BE2C (cell line): ENCODE data around the gene INPP4B.

Experiments used
- DNase-seq: peaks from one replicate; pipeline ENCODE4 v3.0.0-alpha.2; 2020
- H3K27me3 ChIP-seq: fragments of 250-450 bp; sonication (Bioruptor Pico); 2 replicates; pipeline ENCODE4 v1.5.1; 2020; ENCODE audit warnings: mild to moderate bottlenecking
- H3K36me3 ChIP-seq: fragments of 250-450 bp; sonication (Bioruptor Pico); 2 replicates; pipeline ENCODE4 v1.5.1; 2020; ENCODE audit warnings: mild to moderate bottlenecking
- H3K4me1 ChIP-seq: fragments of 250-450 bp; sonication (Bioruptor Pico); 2 replicates; pipeline ENCODE4 v1.5.1; 2020
- H3K4me3 ChIP-seq: 2 replicates; pipeline ENCODE4 v1.5.1; 2011; ENCODE audit warnings: low read depth, low read length
- H3K9me3 ChIP-seq: fragments of 250-450 bp; sonication (Bioruptor Pico); 2 replicates; pipeline ENCODE4 v1.5.1; 2020
- TF ChIP-seq, protein P1 (sequence below): IDR thresholded peaks from 2 replicates; pipeline ENCODE4 v1.5.1; 2012; ENCODE audit warnings: mild to moderate bottlenecking, low read depth, low read length

INPP4B gene

GRCh38 chr4:142706381-142706780, 139.7 kb downstream of the INPP4B start:
- TF ChIP-seq, protein P1, sequence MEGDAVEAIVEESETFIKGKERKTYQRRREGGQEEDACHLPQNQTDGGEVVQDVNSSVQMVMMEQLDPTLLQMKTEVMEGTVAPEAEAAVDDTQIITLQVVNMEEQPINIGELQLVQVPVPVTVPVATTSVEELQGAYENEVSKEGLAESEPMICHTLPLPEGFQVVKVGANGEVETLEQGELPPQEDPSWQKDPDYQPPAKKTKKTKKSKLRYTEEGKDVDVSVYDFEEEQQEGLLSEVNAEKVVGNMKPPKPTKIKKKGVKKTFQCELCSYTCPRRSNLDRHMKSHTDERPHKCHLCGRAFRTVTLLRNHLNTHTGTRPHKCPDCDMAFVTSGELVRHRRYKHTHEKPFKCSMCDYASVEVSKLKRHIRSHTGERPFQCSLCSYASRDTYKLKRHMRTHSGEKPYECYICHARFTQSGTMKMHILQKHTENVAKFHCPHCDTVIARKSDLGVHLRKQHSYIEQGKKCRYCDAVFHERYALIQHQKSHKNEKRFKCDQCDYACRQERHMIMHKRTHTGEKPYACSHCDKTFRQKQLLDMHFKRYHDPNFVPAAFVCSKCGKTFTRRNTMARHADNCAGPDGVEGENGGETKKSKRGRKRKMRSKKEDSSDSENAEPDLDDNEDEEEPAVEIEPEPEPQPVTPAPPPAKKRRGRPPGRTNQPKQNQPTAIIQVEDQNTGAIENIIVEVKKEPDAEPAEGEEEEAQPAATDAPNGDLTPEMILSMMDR: no peak
- no peaks in the 10 kb centered on the region for H3K27me3 ChIP-seq
- H3K4me1 ChIP-seq: no peaks in the 10 kb centered on the region; the same call in 1 of the 2 replicates
- no peaks in the 10 kb centered on the region for H3K9me3 ChIP-seq
- no peak for DNase-seq
- no peak overlapping the region for H3K4me3 ChIP-seq
- no peaks in the 10 kb centered on the region for H3K36me3 ChIP-seq

GRCh38 chr4:142705820-142706219, 140.3 kb downstream of the INPP4B start:
- no peaks in the 10 kb centered on the region for H3K36me3 ChIP-seq
- no peaks in the 10 kb centered on the region; the same call in 1 of the 2 replicates for H3K4me1 ChIP-seq
- H3K9me3 ChIP-seq: no peaks in the 10 kb centered on the region
- no peak overlapping the region for H3K4me3 ChIP-seq
- peak; percentile 9 for DNase-seq
- no peaks in the 10 kb centered on the region for H3K27me3 ChIP-seq
- TF ChIP-seq, protein P1: no peak

DNA sequence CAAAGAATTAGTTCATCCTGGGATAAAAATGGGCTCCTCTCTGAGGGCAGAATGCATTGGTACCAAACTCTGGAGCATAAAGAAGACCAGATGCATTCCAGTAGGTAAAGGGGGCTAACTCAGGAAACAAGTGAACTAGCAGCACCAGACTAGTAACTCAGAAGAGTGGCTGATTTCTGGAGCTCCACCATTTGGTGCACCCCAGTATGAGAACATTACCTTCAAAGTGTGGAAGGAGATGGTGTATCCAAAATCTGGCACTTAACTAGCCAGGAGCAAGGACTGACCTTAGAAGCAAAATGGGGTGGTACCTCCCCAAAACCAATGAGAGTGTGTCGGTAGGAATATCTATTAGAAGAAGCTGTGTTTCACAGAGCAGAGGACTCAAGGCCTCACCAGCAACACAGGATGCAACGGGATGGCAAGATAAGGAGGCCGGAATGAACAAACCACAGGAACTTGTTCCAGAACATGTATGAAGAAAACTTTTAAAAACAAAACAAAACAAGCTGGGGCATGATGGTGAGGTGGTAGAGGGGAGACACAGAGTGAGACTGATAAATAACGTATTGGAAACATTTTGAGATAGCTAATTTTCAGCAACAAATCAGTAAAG, 142.3 kb downstream of the INPP4B start:
- no peak for DNase-seq
- TF ChIP-seq, protein P1: no peak
- H3K4me3 ChIP-seq: no peak overlapping the region
- H3K9me3 ChIP-seq: no peaks in the 10 kb centered on the region
- H3K36me3 ChIP-seq: no peaks in the 10 kb centered on the region
- no peaks in the 10 kb centered on the region for H3K27me3 ChIP-seq
- H3K4me1 ChIP-seq: no peaks in the 10 kb centered on the region; the same call in 1 of the 2 replicates

DNA sequence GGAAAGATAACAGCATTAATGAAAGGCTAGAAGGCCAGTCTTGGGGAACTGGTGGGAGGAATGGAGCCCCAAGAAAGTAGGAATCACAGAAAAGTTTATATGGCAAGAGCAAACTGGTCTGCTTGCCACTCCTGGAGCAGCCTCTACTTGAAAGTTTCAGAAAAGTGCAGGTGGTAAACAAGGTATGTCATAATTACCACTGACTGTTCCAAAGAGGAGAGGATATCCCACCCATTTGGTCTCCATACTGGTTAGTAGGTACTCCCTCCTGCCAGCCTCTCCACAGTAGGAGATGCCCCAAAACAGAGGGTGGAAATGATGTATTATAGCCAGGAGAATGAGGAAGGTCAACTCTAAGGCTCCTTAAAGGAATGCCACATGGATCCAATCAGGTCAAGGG, 145.1 kb downstream of the INPP4B start:
- no peak overlapping the region for H3K4me3 ChIP-seq
- DNase-seq: no peak
- no peaks in the 10 kb centered on the region for H3K27me3 ChIP-seq
- no peaks in the 10 kb centered on the region; the same call in 1 of the 2 replicates for H3K4me1 ChIP-seq
- no peaks in the 10 kb centered on the region for H3K9me3 ChIP-seq
- TF ChIP-seq, protein P1: no peak
- no peaks in the 10 kb centered on the region for H3K36me3 ChIP-seq

DNA sequence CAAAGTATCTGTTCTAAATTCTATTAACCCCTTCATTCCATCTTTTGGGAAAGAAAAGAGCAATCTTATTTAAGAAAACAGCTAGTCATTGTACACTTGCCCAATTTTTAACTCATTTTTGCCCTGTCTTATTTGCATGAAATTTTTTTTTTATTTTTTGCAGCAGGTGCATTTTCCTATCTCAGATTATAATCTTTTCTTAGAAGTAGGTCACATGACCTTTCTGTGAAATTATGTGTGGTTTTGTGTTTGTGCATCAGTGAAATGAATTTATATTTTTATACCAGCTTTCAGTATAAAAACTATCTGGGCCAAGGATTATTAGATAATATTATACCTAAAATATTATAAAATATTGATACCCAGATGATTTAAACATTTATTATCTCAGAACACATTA, 145.6 kb downstream of the INPP4B start:
- no peaks in the 10 kb centered on the region for H3K9me3 ChIP-seq
- TF ChIP-seq, protein P1: no peak
- H3K36me3 ChIP-seq: no peaks in the 10 kb centered on the region
- H3K4me1 ChIP-seq: no peaks in the 10 kb centered on the region; the same call in 1 of the 2 replicates
- no peaks in the 10 kb centered on the region for H3K27me3 ChIP-seq
- H3K4me3 ChIP-seq: no peak overlapping the region
- no peak for DNase-seq

- H3K9me3 ChIP-seq: no peaks in the 10 kb centered on the region
- H3K27me3 ChIP-seq: no peaks in the 10 kb centered on the region
- H3K4me3 ChIP-seq: no peak overlapping the region
- no peak for DNase-seq
- TF ChIP-seq, protein P1: no peak
- H3K4me1 ChIP-seq: no peaks in the 10 kb centered on the region
- no peaks in the 10 kb centered on the region for H3K36me3 ChIP-seq
Observed at GRCh38 chr4:142698552-142698951, 147.5 kb downstream of the INPP4B start.
